NCI-H446 treated with DMSO at 0.1 percent for 48 hours (cell line): Measurements from ENCODE around the gene STARD4.
A peak's percentile ranks its signal among the peaks of the same experiment; 100 is the strongest.

Experiments used
- DNase-seq: peaks from one replicate; lab custom pipeline; 2025; lab: John Stamatoyannopoulos, UW

STARD4 gene

GRCh38 chr5:111528056-111528455 is 15.7 kb upstream of the STARD4 start:
- no peak for DNase-seq

- no peak for DNase-seq
Observed at GRCh38 chr5:111520908-111521307, 8.6 kb upstream of the STARD4 start.

GRCh38 chr5:111518777-111519176 is 6.4 kb upstream of the STARD4 start:
- DNase-seq, result no peak

- no peak for DNase-seq
Observed at GRCh38 chr5:111517853-111518501, 5.6 kb upstream of the STARD4 start.

- no peak for DNase-seq
Observed at GRCh38 chr5:111514087-111514486, 1.8 kb upstream of the STARD4 start.

GRCh38 chr5:111513131-111513520 is 791 bp upstream of the STARD4 start:
- no peak for DNase-seq

- no peak for DNase-seq
Observed at GRCh38 chr5:111511831-111512374, 432 bp downstream of the STARD4 start.

GRCh38 chr5:111511174-111511830 is 1.0 kb downstream of the STARD4 start:
- DNase-seq, result no peak

GRCh38 chr5:111509119-111509518 is 3.2 kb downstream of the STARD4 start:
- no peak for DNase-seq

GRCh38 chr5:111507276-111507675 is 5.1 kb downstream of the STARD4 start:
- DNase-seq, result no peak

GRCh38 chr5:111505096-111505495 is 7.2 kb downstream of the STARD4 start:
- DNase-seq, result no peak

- DNase-seq, result no peak
Observed at GRCh38 chr5:111502956-111503355, 9.4 kb downstream of the STARD4 start.

GRCh38 chr5:111498346-111498745 is 14.0 kb downstream of the STARD4 start:
- DNase-seq, result no peak

- DNase-seq, result no peak
Observed at GRCh38 chr5:111495159-111495558, 17.2 kb downstream of the STARD4 start.

GRCh38 chr5:111494355-111494999 is 17.9 kb downstream of the STARD4 start:
- DNase-seq, result peak; percentile 16

GRCh38 chr5:111493031-111493430 is 19.3 kb downstream of the STARD4 start:
- DNase-seq, result no peak

- no peak for DNase-seq
Observed at GRCh38 chr5:111488353-111488752, 24.0 kb downstream of the STARD4 start.

- DNase-seq, result no peak
Observed at GRCh38 chr5:111486926-111487325, 25.4 kb downstream of the STARD4 start.

- DNase-seq, result no peak
Observed at GRCh38 chr5:111486055-111486454, 26.3 kb downstream of the STARD4 start.

GRCh38 chr5:111480346-111480745 is 32.0 kb downstream of the STARD4 start:
- DNase-seq, result no peak

GRCh38 chr5:111478898-111479297 is 33.4 kb downstream of the STARD4 start:
- DNase-seq, result no peak

- DNase-seq, result no peak
Observed at GRCh38 chr5:111478266-111478665, 34.1 kb downstream of the STARD4 start.

- no peak for DNase-seq
Observed at GRCh38 chr5:111472579-111472978, 39.8 kb downstream of the STARD4 start.
